Brain microvascular endothelial cell (primary cell): Measurements from ENCODE around the gene CADM2.

Source experiments
- DNase-seq: peaks from one replicate; pipeline ENCODE4 v3.0.0-alpha.2; 2020
- H3K27ac ChIP-seq: fragments of 250-450 bp; sonication (Bioruptor Pico); 2 replicates; pipeline ENCODE4 v1.5.1; 2020; ENCODE audit warnings: mild to moderate bottlenecking, moderate library complexity
- H3K27me3 ChIP-seq: fragments of 250-450 bp; sonication (Bioruptor Pico); replicated peaks from 2 replicates; pipeline ENCODE4 v1.5.1; 2020; ENCODE audit warnings: mild to moderate bottlenecking
- H3K36me3 ChIP-seq: fragments of 250-450 bp; sonication (Bioruptor Pico); replicated peaks from 2 replicates; pipeline ENCODE4 v1.5.1; 2020; ENCODE audit warnings: mild to moderate bottlenecking
- H3K4me3 ChIP-seq: 2 replicates; pipeline ENCODE4 v1.5.1; 2011; ENCODE audit warnings: low read depth, mild to moderate bottlenecking, control low read depth, low read length, moderate library complexity
- CTCF ChIP-seq: IDR thresholded peaks from 2 replicates; pipeline ENCODE4 v1.5.1; 2011; ENCODE audit warnings: low read depth, mild to moderate bottlenecking, moderate library complexity, low read length, control low read depth, inconsistent platforms; ENCODE audit errors: missing control alignments
- in situ Hi-C: cut with HindIII; loops from 2 replicates; pipeline ENCODE4 v1.10.0; 2017; ENCODE audit warnings: low sequenced_read_pairs, low pct_ligation_motif_present

The CADM2 gene

GRCh38 chr3:85053626-85054025 lies 94.8 kb downstream of the CADM2 start:
- no peak for DNase-seq
- in situ Hi-C loops: no loop called here
- H3K36me3 ChIP-seq: no peaks in the 10 kb centered on the region
- no peaks in the 10 kb centered on the region for H3K27me3 ChIP-seq
- H3K4me3 ChIP-seq: no peak overlapping the region
- TF ChIP-seq CTCF: no peak
- H3K27ac ChIP-seq: no peak overlapping the region

- no peaks in the 10 kb centered on the region for H3K27me3 ChIP-seq
- DNase-seq: no peak
- in situ Hi-C loops: no loop called here
- TF ChIP-seq CTCF: no peak
- no peaks in the 10 kb centered on the region for H3K36me3 ChIP-seq
- H3K27ac ChIP-seq: no peak overlapping the region
- no peak overlapping the region for H3K4me3 ChIP-seq
Observed at GRCh38 chr3:85054579-85054978, 95.8 kb downstream of the CADM2 start.

GRCh38 chr3:85068911-85069310 lies 110.1 kb downstream of the CADM2 start:
- Histone ChIP-seq H3K4me3 (no peak overlapping the region), H3K36me3 (no peaks in the 10 kb centered on the region), H3K27me3 (no peaks in the 10 kb centered on the region), H3K27ac (no peak overlapping the region)
- no peak for DNase-seq
- no peak for TF ChIP-seq CTCF
- in situ Hi-C loops: no loop called here

GRCh38 chr3:85074003-85074402 lies 115.2 kb downstream of the CADM2 start:
- Histone ChIP-seq H3K4me3 (no peak overlapping the region), H3K36me3 (no peaks in the 10 kb centered on the region), H3K27ac (no peak overlapping the region), H3K27me3 (no peaks in the 10 kb centered on the region)
- in situ Hi-C loops: no loop called here
- no peak for DNase-seq
- no peak for TF ChIP-seq CTCF

GRCh38 chr3:85075663-85076062 lies 116.9 kb downstream of the CADM2 start:
- Histone ChIP-seq H3K27me3 (no peaks in the 10 kb centered on the region), H3K4me3 (no peak overlapping the region), H3K36me3 (no peaks in the 10 kb centered on the region), H3K27ac (no peak overlapping the region)
- DNase-seq: no peak
- TF ChIP-seq CTCF: no peak
- in situ Hi-C loops: no loop called here

GRCh38 chr3:85077018-85077417 lies 118.2 kb downstream of the CADM2 start:
- no peak for TF ChIP-seq CTCF

More at GRCh38 chr3:85077018-85077417, 118.2 kb downstream of the CADM2 start:
- Histone ChIP-seq H3K27me3 (no peaks in the 10 kb centered on the region), H3K4me3 (no peak overlapping the region), H3K27ac (no peak overlapping the region), H3K36me3 (no peaks in the 10 kb centered on the region)
- in situ Hi-C loops: no loop called here
- DNase-seq: no peak
